GM21723 (cell line): ENCODE results near the gene CPN2.

Experiments used
- ATAC-seq: cut with Tn5 transposase; IDR thresholded peaks from one replicate; pipeline ENCODE4 v1.9.1; 2021; ENCODE audit warnings: mild to moderate bottlenecking, moderate library complexity; ENCODE audit not compliant: unreplicated experiment

The CPN2 gene

DNA sequence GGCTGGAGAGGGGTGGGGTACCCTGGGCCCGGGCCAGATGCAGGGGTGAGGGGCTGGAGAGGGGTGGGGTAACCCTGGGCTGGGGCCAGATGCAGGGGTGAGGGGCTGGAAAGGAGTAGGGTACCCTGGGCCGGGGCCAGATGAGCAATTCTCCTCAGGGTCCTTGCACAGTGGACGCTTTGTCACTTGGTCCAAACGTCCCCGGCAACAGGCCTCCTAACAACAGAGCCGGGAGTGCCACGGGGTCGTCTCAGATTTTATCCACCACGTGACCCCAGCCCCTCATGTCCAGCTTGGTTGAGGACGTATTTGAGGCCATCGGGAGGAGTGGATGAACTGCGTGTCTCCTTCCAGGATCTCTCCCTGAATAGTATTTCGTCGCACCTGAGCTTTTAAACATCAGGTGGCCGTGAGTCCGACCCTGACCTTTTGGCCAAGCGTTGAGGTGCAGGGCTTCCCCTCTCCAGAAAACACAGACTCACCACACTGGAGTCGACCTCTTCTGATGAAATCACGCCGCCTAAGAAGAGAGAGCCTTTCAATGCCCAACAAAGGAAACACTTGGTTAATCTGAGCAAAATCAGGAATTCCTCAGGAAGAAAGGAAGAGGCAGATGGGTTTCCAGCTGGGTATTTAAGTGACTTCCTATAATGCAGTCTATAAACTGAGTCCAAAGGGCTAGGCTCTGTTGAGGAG, 31.2 kb upstream of the CPN2 start:
- no peak for ATAC-seq

DNA sequence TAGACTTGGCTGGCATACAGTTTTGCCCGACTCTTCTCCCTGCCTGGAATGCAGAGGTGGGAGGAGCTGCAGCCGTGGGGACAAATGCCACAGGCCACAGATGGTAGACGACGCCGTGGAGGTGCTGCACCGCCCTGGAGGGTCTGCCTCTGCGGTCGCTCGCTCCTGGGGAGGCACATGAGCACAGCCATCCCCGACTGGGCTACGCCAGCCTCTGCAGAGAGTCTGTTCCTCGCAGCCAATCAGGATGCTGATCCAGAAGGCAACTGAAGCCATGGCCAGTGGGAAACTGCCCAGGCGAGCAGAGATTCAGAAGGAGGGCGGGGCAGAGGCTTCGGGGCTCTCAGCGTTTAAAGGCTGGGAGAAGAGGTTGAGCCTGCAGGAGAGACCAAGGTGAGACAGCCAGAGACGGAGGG, 30.3 kb upstream of the CPN2 start:
- no peak for ATAC-seq

GRCh38 chr3:194380326-194380725, 29.2 kb upstream of the CPN2 start:
- ATAC-seq = no peak

- no peak for ATAC-seq
These were observed 28.5 kb upstream of the CPN2 start for GRCh38 chr3:194379651-194380050.

GRCh38 chr3:194379231-194379630, 28.1 kb upstream of the CPN2 start:
- no peak for ATAC-seq

- ATAC-seq = no peak
These were observed 26.6 kb upstream of the CPN2 start for GRCh38 chr3:194377708-194378107.

DNA sequence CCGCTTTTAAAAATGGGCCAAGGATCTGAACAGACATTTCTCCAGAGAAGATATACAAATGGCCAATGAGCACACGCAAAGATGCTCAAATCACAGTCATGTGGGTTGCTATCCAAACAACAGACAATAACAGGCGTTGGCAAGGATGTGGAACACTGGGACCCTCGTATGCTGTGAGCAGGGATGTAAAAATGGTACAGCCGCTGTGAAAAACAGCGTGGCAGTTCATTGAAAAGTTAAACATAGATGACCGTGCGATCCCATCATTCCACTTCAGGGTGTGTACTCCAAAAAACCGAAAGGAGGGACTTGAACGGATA, 25.1 kb upstream of the CPN2 start:
- no peak for ATAC-seq

DNA sequence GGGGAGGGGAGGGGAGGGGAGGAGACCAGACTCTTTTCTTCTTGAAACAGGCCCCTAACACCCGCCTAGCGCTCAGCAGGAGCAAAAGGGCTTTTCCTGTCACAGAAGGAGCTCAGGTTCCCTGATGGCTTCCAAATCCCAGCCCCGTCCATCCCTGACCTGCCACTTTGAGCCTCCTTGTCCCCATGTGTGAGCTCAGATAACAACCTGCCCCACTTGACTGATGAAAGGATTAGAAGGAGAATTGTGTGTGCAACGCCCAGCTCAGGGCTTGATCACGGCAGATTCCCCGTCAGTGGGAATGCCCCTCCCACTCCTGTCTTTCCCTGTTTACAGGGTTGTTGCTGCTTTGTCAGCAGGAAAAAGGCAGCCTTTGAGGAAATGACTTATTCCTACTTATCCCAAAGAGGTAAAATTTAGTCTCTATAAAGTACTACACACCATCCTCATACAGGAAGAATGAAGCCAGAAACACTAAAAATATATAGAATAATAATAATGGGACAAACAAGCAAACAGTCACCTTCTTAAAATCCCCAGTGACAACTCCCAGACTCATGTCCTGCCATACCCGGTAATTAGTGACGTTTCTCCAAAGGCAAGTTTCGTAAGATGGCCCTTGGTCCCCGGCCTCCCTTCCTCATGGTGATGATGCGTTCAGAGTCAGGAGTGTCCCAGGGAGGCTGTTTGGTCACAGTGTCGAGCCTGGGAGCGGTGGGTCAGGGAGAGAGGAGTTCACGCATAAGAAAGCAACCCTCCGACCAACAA, 24.5 kb upstream of the CPN2 start:
- ATAC-seq = no peak

GRCh38 chr3:194374935-194375334, 23.8 kb upstream of the CPN2 start:
- no peak for ATAC-seq

GRCh38 chr3:194373899-194374298, 22.8 kb upstream of the CPN2 start:
- ATAC-seq = no peak

- no peak for ATAC-seq
These were observed 21.9 kb upstream of the CPN2 start for GRCh38 chr3:194373028-194373427.

GRCh38 chr3:194370753-194371152, 19.6 kb upstream of the CPN2 start:
- ATAC-seq = no peak

- ATAC-seq = no peak
These were observed 18.6 kb upstream of the CPN2 start, which contains the start of gene LRRC15 for GRCh38 chr3:194369522-194370279. TSS of gene LRRC15 (minus strand) at chr3:194369743. CDS start at chr3:194361043, 8,700 bp downstream.

- no peak for ATAC-seq
These were observed 17.8 kb upstream of the CPN2 start for GRCh38 chr3:194368918-194369317.

DNA sequence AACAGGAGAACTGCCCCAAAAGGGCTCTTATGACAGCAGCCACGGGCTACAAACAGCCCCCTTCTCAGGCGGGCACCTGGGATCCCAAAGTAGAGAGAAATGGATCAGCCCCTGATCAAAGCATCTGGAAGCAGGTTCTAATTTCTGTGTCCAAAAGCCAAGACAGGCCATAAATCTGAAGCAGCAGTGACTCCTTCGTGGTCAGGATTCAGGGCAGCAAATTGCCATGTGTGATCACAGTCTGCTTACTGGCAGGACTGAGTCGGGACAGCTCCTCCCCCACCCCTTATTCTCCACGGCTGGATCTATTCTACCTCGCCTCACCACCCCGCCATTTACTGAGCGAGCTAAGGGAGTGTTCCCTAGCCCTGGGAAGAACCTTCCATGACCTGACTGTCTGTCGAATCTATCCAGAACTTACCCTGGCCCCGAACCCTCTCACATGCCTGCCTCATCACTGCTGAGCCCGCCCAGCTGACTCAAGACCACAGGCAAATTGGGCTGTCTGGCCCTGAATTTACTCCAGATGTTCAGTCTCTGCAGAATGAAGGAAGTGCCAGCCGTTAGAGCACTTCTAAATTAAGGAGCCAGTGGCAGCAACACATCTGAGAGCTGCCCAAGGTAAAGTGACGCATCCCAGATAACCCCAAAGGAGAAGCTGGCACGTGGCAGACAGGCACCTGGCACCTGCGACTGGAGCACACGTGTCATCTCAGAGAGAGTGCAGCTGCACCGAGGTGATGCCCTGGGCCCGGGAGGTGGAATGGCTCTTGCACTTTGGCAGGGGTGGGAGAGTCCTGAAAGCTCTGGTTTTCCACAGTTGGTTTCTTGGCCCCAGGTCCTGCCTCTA, 17.1 kb upstream of the CPN2 start:
- ATAC-seq = no peak

DNA sequence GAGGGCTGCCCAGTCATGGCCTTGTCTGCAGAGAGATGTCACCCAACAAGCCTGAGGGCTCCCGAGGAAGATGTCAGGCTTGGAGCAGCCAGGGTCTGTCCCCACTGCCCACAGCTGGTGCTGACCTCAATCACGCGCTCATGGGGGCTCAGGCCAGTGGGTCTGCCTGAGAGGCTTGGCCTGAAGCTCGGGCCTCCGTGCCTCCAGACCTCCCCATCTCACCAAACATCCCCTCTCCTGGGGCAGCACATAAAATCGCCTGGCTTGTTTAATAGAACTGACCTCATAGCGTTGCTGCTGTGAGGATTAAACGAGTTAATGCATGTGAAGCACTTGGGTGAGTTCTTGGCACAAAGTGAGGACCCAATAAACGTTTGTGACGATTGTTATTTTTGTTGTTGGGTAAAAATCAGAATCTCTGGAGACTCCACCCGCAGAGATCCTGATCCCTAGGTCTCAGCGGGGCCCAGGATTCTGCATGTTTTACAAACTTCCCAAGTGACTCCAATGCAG, 14.9 kb upstream of the CPN2 start:
- ATAC-seq = no peak

- ATAC-seq = no peak
These were observed 14.4 kb upstream of the CPN2 start for GRCh38 chr3:194365526-194365925.

GRCh38 chr3:194364652-194365434, 13.7 kb upstream of the CPN2 start:
- ATAC-seq = no peak

DNA sequence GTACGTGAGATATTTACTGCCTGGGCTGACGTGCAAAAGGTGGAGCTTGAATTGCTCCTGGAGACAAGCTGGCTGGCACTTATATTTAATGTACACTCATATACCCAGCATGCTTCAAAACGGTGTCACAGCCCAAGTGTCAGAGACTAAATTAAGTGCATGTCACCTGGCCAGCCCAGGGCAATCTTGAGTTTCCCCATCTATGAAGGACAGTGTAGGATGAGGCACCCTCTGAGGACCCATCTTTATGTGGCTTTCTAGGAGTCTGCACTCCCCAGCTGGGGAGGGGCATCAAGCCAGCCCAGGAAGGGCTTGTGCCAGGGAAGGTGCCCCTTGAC, 13.2 kb upstream of the CPN2 start:
- no peak for ATAC-seq

DNA sequence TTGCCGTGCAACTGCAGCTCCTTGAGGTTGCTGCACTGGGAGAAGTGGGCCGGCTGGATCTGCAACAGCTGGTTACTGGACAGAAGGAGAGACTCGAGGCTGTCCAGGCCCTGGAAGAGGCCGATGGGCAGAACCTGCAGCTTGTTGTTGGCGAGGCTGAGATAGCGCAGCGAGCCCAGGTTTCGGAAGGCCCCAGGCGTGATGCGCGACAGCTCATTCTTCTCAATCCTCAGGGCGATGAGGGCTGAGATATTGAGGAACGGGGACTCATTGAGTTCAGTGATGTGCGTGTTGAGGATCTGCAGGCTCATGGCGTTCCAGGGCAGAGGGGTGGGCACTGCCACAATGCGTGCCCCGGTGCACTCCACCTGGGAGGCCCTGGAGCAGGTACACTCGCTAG, 9.4 kb upstream of the CPN2 start:
- ATAC-seq = no peak
